GM19452 (cell line): ENCODE results near the gene NTRK2.

Source experiments
- ATAC-seq: cut with Tn5 transposase; IDR thresholded peaks from one replicate; pipeline ENCODE4 v1.9.1; 2021; ENCODE audit not compliant: unreplicated experiment

NTRK2 gene

DNA sequence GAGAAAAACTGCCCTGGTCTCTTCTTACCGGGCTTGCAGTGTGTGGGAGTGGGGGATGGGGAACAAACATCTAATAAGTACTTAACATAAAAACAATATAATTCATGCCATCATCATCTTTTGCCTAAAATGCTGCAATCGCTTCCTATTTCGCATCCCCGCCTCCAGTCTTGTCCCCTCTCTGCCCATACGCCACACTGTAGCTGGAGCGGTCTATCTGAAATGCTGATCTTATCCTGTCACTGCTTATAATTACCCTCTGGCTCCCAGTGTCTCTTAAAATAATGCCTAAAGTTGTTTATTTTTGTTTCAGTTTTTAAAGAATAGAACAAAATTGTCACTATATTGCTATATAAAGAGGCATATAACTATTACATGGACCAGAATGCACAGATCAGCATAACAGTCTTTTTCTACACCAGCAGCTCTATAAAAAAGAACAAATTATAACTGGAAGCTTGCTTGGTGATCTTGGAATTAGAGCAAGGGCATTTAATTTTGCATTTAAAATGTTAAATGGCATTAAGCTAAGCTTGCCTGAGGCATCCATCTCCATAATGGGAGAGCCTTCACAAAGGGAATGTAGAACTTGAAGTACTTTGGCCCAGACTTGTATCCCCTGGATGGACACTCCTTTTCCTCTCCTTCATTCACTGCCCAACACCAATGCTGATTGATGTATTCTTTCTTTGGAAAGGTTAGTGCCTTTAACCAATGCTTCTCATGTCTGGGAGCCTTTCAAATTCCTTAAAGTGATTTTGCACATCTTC is 12.2 kb downstream of the NTRK2 start:
- no peak for ATAC-seq

DNA sequence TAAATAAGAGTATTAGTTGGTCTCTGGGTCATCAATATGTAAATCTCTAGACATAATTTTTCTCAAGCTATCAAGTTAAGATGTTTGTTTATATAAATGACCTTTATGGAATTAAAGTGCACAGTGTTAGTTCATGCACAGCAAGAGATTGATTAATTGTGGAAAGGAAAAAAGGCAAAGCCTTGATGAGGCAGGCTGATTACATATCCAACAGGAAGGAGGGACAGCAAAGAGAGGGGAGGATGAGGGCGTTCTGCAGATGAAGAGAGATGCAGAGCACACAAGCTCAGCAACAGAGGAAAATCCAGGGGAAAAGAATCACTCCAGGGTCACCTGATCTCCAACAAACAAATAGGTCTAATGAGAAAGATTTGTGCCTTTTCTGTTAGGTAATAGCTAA is 16.5 kb downstream of the NTRK2 start:
- ATAC-seq, result no peak

DNA sequence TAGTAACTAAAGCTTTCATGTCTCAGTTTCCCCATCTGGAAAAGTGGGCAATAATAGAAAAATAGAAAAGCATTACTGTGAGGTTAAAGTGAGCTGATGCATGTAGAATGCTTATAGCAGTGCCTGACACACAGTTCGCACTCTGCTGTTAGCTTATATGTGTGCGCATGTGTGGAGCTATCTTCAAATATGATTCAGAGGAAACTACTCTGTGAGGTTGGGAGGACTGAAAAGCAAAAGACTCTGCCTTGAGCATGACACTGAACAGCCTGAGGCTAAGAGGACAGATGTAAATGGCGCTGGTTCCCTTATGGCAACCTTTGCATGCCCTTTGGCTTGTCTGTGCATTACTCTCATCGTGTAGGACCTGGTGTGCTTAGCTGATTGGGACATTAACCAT is 19.4 kb downstream of the NTRK2 start:
- ATAC-seq, result no peak

DNA sequence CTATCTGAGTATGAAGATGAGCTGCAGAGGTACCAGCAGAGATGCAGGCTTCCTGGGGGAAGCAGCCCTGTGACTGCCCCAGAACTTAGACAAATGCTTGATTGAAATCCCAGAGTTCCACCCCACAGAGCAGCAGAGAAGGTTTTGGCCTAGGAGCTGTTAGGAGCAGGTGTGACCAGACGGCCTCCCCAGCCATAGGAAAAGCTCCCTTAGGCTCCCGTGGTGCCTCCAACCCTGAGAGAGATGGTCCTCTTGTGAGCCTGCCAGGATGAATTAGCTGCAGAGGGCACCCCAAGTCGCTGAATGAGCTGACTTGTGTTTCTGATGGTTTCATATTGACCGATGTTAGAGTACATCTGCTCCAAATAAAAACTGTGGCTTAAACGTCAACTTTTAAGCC is 22.1 kb downstream of the NTRK2 start:
- ATAC-seq, result no peak

DNA sequence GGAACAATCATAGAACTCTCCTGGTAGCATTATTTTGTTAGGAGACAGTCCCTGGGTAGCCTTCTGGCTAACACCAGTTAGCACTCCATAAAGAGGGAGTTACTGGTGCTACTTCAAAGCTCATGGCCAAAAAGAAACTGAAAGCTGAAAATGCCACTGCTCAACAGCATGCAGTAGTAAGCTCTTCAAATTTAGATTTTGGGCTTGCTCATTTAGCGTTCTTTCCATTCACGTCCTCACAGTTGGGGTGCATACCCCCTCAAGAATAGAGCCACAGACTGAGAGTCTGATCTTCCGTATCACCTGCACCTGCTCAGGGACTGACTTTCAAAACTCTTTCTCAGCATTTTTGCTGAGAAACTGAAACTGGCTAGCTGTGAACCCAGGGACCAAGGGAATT is 24.7 kb downstream of the NTRK2 start:
- peak; percentile 74 for ATAC-seq

DNA sequence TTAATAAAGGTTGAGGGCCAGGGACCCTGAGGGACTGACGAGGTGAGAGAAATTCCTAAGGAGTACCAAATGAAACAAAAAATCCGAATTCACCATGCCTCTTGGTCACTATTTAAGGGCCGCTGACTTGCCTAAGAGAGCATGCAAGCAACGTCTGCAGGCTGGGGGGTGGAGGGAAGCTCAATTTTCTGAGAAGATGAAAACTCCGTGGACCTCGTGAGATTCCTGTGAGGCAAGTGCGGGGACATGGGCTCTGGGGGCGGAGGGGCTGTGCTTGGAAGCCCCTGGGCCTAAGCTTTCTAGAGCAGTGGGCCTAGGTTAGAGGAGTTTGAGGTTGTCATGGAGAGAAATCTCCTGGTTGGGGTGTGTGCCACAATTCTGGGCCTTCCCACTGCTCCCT is 27.5 kb downstream of the NTRK2 start:
- no peak for ATAC-seq

DNA sequence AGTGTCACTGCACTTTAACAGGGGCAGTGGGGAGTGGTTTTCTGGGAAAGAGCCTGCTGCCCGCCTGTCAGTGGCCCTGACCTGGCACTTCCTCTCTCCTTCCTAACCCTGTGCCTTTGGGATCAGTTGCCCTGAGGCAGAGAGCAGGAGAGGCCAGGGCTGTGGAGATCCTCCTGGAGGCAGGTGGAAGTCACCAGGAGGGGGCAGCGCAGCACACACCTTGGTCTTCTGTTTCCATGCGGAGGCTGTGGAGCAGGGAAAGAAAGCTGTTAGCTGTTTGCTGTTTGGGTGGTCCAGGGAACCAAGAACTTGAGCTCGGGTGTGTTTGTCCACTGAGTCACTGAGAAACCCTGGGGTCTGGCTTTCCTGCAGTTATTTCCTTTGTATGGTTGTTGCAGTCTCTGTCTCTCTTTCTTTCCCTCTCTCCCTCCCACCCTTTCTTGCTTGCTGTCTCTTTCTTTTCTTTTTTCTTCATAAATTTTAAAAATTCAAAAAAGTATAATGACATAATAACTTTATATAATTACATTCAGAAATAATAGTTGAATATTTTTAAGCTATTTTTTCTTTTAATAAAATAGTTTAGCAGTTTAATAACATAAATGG is 28.1 kb downstream of the NTRK2 start:
- no peak for ATAC-seq

DNA sequence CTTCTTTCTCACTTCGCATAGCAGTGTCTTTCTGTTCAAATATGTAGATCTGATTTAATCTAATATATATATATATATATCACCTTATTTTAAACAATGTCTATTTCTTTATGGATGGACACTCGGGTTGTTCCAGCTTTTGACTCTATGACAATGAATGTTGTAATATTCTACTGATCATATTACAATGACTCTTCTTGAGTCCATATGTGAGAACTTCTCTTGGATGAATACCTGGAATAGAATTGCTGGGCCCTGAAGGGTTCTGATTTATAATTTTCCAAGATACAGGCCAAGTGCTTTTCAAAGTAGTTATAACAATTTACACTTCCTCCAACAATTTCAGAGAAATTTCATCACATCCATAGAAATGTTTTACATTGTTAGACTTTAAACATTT is 28.8 kb downstream of the NTRK2 start:
- ATAC-seq, result no peak

DNA sequence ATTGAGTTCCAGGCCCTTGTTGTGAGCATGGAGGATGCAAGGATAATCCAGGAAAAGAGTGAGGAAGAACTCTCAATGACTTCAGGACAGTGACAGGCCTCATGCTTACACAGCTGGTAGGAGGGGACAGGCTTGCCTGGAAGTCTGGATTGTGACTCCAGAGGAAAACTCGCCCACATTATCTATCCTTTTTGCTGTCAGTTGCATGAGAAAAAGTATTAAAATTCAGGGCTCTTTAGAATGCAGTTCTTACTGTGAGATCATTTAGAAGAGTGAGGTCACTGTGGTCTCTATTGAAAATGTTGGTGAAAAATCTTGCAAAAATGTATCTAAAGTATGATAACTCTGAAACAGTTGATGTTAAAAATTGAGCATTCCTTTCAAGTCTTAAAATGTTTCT is 30.5 kb downstream of the NTRK2 start:
- no peak for ATAC-seq

DNA sequence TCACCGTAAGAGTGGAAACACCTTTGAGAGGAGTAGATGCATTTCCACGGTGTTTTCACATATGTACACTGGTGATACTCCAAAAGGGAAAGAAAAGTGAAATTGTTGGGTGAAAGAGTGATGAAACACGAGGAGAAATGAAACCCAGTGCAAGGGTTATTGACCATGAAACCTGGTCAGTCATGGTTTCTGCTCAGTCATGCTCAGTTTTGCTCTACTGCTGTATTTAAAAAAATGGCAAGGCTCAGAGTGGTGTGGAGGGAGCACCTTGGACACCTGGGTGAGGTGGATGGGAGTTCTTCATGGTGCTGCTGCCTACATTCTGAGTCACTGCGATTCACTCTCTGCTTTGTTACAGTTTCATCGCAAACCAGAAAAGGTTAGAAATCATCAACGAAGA is 32.3 kb downstream of the NTRK2 start:
- ATAC-seq, result peak; percentile 85

DNA sequence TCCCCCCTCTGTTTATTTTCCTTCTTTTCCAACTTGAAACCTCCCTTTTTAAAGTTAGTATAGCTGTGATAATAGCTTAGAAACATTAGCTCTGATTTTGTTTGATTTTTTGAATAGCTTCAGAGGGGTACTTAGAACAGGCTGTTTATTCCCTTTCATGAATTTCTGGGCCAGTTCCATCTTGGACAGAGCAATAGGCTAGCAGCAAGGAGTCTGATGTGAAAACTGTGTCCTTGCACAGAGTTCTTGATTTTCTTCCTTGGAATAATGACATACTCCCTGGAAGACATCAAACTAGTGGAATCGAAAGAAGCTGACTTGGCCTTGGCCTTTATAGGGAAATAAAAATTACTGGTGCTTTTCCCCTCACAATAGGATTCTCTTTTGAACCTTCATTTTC is 32.9 kb downstream of the NTRK2 start:
- ATAC-seq, result no peak

DNA sequence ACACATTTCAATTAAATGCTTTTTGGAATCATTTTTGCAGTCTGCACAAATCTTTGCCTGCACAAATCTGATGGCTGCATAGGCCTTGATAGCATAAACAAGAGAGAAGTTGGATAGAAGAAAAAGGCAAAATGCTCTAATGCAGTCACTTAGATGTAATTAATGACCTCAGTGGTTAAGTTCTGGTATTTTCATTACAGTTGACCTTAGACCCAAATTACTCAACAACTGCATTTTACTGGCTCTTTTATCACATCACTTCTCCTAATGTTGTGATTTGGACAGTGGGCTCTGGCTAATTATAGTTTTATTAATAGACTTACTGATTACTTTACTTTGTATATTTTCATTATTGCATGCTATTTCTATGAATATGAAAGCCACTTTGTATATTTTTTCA is 34.3 kb downstream of the NTRK2 start:
- ATAC-seq, result no peak

DNA sequence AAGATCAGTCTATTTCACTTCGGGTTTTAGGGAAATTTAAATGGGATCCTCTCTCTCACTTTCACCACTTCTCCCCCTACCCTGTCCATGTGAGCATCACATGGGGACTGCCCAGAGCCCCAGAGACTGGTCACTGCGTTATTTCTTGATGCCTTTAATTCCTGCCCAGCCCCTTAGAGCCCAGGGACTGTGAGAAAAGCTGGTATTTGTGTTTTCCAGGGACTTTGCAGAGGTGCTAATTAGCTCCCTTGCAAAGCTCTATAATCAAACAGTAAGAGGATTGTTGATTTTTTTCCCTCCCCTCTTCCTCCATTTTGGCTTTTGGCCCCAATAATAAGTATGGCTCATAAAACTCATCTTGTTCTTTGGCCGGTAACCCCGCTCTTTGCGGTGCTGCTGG is 35.6 kb downstream of the NTRK2 start:
- ATAC-seq, result no peak

DNA sequence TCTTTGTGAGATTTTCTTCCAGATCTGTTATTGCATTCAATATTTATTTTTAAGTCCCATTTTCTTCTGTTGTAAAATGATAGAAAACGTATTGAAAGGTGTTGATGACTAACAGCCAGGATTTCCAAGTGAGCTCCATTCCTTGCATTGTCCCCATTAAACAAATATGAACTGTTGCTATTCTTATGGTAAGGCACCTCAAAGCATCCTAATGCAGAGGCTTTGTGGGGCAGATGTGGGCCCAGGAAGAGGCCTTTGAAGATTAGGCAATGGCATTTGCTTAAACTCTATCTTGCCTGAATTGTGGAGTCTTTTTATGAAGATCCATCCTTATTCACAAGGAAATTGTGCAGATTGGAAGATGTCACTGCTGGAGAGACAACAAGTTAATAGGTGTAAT is 38.9 kb downstream of the NTRK2 start:
- ATAC-seq, result no peak

DNA sequence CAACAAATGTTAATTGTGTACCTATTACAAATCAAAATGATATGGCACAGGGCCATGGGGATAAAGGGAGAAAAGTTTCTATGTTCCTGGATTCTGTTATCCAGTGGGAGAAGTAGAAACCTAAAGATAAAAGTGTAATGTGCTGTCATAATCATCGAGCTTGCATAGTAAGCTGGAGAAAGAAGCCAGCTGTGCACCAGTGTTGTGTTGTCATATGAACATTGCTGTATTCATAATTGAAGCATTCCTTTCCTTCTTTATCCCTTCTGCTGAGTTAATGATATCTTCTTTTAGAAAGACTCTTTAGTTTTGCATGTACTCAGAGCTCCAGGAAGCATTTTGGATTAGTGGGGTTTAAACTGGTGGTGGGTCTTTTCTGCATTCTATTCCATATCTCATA is 39.5 kb downstream of the NTRK2 start:
- no peak for ATAC-seq

DNA sequence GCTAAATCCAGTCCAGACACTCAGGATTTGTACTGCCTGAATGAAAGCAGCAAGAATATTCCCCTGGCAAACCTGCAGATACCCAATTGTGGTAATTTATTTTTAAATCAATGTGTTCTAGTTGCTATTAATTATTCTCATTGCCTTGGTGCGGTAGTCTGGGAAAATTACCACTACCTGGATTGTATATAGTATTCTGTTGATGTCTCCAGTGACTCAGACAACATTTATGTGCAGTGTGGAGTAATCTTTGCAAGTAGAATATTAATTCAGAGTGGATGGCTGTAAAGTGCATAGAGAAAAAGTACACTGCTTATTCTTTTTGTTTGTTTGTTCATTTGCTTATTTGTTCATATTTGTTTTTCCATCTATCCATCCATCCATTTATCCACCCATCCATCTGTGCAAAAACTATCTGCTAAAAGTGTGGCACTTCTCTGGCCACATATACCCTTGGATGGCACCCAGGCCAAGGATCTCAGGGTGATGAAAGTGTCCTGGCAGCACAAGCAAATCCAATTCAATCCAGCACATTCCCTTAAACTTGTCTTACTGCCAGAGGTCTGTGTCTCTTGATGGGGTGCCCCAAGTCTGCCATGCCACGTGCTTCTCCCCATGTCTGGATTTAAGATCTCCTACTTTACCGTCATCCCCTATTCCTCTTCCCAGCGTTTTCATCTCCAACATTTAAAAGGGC is 41.3 kb downstream of the NTRK2 start:
- ATAC-seq, result no peak

DNA sequence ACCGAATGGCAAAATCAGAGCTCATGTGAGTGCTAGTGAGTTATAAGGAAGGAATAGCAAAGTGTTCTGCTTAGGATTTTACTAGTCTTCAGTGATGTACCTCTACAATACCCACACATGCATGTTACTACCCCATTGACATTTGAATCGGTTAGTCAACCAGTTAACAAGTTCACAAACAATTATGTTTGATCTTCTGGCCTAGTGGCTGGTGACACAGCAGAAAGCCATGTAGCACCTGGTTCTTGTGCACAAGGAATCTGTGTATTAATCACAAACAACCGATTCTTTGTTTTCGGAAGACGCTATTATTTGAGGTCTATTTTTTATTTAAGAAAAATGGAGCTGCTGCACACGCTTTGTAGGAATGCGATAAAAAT is 41.9 kb downstream of the NTRK2 start:
- ATAC-seq, result no peak

DNA sequence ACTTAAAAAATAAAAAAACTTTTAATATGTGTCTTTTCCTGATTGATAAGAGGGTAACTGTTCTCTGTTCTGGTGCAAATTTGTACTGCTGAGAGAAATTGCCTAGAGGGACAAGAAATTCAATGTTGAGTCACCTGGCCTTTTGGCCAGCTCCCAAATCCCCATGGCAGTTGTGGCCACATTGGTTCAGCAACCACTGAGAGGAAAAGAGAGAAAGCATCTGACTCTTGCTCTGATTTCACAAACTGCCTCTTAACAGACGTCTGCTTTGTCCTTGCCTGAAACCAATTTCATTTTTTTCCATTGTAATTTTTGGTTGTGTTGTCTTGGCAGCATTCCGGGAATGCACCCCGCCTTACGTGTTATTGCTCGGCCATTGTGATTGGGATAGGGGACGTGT is 42.4 kb downstream of the NTRK2 start:
- no peak for ATAC-seq

DNA sequence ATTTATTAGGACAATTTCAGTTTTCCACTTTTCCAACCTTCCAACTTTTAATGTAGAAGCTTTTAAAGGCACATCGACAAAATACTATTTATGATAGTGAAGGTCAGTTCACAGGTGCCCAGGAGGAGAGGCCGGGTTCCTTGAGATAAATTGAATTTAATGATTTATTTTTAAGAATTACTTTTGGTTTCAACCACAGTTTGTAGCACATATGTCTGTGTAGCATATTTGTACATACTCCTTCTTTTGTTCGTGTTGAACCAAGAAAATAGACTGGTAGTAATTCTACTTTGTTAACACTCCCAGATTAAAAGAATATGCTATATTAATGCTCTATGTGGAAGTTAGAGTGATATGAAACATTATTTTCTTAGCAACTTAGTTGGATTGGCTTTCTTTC is 46.7 kb downstream of the NTRK2 start:
- no peak for ATAC-seq

DNA sequence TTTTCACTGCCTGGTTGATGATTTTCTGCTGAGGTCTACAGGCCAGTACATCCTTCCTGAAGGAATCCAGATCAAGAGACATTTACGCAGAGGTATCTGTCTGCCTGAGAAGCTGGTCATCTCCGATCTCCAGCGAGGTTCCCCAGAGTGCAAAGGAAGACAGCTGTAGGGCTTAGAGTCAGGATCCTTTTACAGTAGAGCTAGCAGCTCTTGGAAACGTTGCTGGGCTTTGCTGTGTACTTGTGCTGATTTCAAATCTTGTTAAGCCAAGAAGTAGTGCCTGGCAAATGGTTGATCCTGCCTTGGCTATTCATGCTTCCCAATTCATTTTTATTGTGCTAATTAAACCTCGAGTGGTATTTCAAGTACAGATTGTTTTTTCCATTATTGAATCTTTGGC is 48.9 kb downstream of the NTRK2 start:
- ATAC-seq, result no peak

DNA sequence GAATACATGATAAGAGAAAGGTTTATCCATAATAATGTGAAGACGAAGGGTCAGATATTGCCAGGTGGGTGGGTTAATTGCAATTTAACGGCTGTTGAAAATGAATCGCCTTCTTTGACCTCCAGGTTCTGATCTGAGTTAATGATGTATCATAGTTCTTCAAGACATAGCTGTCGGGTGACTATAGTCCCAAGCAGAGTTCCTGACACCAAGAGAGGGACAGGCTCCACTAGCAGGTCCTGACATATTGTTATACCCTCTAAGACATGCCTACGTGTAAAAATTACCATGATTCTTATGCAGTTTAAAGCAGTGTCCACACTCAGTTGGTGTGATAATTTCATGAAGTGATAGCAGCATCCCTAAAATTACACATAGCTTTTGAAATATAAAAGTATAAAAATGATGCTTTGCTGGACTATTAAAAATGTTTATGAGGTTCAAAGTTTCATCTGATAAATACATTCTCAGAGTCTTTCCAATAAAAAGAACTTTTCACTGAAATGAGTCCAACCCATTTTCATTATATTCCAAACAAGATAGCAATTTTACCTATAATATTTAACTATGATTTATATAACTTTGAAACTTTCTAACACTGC is 53.0 kb downstream of the NTRK2 start:
- no peak for ATAC-seq

DNA sequence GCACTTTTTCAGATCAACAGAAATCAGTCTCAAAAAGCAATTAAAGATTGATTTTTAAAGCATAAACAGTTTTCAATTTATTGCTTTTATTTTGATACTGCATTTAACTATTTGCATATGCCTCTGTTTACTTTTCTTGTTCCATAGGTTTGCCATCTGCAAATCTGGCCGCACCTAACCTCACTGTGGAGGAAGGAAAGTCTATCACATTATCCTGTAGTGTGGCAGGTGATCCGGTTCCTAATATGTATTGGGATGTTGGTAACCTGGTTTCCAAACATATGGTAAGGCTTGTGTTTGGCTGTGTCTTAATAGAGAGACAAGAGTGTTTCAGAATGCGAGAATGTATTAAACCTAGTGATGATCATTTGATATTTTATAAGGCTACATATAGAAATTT is 53.9 kb downstream of the NTRK2 start:
- ATAC-seq, result no peak
